HK-2 (cell line): ENCODE data around the gene PFDN1.
"Not testable (repeated sequence)": the region's sequence is repeated elsewhere in the genome, so short reads cannot be mapped to it uniquely, and the experiment has no call there.

Experiments
- DNase-seq: peaks from one replicate; pipeline ENCODE4 v3.0.0-alpha.2; 2018; ENCODE audit not compliant: unreplicated experiment

PFDN1 gene

DNA sequence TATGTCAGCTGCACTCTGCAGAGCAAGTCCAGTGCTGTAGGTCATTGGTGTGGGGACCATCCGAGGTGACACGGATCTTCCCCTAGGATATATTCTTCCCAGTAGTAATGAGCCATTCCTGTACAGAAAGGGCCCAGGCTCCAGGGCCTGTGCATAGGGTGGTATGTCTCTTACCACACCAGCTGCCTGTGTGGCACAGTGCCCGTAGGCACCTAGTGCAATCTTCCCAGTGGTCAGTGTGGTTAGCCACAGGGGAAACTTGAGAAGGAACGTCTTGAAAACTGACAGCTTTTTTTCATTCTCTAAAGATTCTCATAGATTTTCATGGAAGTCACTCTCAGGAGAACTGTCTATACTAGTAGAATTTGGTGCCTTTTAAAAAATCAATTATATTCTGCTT, 88.1 kb downstream of the PFDN1 start:
- DNase-seq = peak; percentile 56

DNA sequence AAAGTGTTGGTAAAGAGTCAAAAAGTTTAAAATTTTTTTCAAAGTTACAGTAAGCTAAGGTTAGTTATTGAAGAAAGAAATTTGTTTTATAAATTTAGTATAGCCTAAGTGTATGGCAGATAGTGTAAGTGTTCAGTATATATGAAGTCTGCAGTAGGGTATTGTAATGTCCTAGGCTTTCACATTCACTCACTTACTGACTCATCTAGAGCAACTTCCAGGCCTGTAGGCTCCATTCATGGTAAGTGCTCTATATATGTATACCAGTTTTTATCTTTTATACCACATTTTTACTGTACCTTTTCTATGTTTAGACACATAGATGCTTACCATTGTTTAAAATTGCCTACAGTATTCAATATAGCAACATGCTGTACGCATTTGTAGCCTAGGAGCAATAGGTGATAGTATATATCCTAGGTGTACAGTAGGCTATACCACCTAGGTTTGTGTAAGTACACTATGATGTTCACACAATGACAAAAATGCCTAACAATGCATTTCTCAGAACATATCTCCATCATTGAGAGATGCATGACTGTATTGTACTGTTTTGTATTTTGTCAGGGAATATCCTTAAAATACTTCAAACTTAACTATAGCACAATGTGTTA, 89.4 kb downstream of the PFDN1 start:
- DNase-seq = no peak

DNA sequence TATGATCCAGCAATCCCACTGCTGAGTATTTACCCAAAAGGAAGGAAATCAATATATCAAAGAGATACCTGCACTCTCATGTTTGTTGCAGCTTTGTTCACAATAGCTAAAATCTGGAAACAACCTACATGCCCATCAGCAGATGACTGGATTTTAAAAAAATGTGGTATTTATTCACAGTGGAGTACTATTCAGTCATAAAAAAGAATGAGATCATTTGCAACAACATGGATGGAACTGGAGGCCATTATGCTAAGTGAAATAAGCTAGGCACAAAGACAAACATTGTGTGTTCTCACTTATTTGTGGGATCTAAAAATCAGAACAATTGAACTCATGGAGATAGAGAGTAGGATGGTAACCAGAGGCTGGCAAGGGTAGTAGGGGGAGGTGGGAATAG, 94.8 kb downstream of the PFDN1 start:
- no peak for DNase-seq

GRCh38 chr5:140207250-140207964, 95.5 kb downstream of the PFDN1 start:
- peak; percentile 28 for DNase-seq

GRCh38 chr5:140205952-140206351, 96.9 kb downstream of the PFDN1 start:
- no peak for DNase-seq

DNA sequence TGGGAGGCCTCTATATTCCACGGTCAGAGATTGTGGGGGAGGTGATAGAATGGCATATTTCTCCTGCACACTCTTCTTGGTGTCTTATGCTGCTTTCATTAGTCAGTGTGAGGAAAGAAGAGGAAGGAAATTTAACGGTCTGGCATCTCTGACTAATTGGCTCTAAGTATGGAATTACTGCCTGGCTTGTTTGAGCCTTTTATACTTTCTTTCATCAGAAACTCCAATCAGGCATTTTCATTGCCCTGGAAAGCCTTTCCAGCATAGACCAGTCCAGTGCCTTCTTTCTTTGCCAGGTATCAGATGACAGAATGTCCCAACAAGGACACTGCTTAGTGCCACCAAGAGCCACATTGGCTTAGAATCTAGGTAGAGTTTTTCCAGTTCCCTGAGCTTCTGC, 97.7 kb downstream of the PFDN1 start:
- DNase-seq = no peak

GRCh38 chr5:140202610-140203009, 100.3 kb downstream of the PFDN1 start:
- DNase-seq = no peak

GRCh38 chr5:140202078-140202477, 100.8 kb downstream of the PFDN1 start:
- DNase-seq = no peak

DNA sequence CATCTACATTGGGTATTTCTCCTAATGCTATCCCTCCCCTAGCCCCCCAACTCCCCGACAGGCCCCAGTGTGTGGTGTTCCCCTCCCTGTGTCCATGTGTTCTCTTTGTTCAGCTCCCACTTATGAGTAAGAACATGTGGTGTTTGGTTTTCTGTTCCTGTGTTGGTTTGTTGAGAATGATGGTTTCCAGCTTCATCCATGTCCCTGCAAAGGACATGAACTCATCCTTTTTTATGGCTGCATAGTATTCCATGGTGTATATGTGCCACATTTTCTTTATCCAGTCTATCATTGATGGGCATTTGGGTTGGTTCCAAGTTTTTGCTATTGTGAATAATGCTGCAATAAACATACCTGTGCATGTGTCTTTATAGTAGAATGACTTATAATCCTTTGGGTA, 104.0 kb downstream of the PFDN1 start:
- not testable (repeated sequence) for DNase-seq

DNA sequence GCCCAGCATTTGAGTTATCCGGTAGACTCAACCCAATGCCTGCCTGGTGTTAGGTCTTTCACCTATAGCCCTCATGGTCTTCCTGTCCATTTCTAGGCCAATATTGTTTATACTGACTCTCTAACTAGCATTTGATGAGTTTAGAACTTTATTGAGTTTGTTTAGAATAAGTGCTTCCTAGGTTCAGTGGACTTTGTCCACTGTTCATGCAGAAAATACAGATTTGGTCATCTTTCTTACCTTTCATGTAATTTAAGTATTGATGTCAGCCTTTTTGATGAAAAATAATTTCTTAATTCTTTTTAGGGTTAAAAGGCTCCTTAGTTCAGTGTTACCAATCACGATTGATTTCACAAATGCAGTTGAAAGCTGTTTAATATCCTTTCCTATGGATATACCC, 105.9 kb downstream of the PFDN1 start:
- DNase-seq = no peak

GRCh38 chr5:140196115-140196814, 106.6 kb downstream of the PFDN1 start:
- DNase-seq = no peak
